ENCODE data around the gene FGFR3. TPM values are rescaled to one million over a fixed set of nuclear protein-coding genes. Genes with fewer than 3 reads are reported as not detected.

The FGFR3 gene
- total and polyA plus RNA-seq, 9 of the 15 experiments (the other 6 are each of a cell fraction or from before 2014, with no cell fraction given) = 1.2 to 60.4 (median 12.7) TPM

DNA sequence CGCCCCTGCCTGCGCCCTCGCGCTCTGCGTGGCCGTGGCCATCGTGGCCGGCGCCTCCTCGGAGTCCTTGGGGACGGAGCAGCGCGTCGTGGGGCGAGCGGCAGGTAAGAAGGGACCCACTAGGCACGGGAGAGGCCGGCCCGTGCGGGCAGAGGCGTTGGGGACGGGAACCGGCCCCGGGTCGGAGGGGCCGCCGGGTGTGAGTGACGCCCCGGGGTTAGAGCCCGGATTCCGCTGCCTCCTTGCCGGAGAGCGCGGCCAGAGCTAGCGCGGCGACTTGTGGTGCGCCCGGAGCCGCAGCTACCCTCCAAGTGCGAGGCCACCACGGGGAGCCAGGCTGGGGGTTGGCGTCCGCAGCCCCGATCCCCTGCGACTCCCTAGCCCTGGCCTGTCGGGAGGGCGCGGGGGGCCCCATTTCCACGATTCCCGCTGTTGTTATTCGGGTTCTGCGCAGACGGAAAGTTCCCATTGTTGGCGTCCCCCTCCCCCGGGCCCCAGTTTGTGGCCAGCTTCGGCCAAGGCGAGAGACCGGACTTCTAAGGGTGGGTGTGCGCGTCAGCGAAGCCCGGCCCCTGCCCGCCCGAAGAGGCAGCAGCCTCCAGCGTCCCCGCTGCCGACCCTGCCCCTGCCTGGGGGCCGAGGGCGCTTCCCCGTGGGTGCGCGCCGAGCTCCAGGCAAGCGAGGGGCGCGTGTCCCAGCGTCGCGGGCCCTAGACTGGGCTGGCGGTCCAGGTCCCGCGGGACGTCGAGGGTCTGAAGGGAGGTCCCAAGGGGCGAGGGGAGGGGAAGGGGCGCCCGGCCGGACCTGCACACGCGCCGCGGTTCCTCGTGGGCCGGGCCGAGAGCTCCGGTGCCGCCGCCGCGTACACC, 1.1 kb downstream of the FGFR3 start (continued):
- no peak for TF ChIP-seq DNMT1 (IDR thresholded peaks at IDR 0.05)
- TF ChIP-seq KLF10 (CRISPR knock-in tag; IDR thresholded peaks at IDR 0.05) = no peak
- no peak for TF ChIP-seq CTCFL (IDR thresholded peaks at IDR 0.05; ENCODE audit: borderline replicate concordance, insufficient read depth, low read depth, low read length, poor library complexity, severe bottlenecking)
- TF ChIP-seq DIDO1 (tag; IDR thresholded peaks at IDR 0.05; ENCODE audit: low read depth) = no peak
- TF ChIP-seq GATAD2B (IDR thresholded peaks at IDR 0.05; ENCODE audit: borderline replicate concordance) = 0 out of 2 replicates have a peak, but pooled peaks have one; percentile 60
- no peak for TF ChIP-seq ZNF764 (CRISPR knock-in tag; IDR thresholded peaks at IDR 0.05; ENCODE audit: low read depth)
- TF ChIP-seq ESRRA (IDR thresholded peaks at IDR 0.05; ENCODE audit: borderline replicate concordance, low read depth) = no peak
- TF ChIP-seq, protein P1, sequence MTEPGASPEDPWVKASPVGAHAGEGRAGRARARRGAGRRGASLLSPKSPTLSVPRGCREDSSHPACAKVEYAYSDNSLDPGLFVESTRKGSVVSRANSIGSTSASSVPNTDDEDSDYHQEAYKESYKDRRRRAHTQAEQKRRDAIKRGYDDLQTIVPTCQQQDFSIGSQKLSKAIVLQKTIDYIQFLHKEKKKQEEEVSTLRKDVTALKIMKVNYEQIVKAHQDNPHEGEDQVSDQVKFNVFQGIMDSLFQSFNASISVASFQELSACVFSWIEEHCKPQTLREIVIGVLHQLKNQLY (CRISPR knock-in tag; conservative IDR thresholded peaks at IDR 0.05) = no peak
- no peak for TF ChIP-seq PTBP1 (IDR thresholded peaks at IDR 0.05; ENCODE audit: low read depth, low read length)
- TF ChIP-seq HNRNPUL1 (IDR thresholded peaks at IDR 0.05; ENCODE audit: low read length) = no peak
- TF ChIP-seq RUNX1 (IDR thresholded peaks at IDR 0.05; ENCODE audit: low read depth) = no peak
- no peak for TF ChIP-seq ZNF778 (CRISPR knock-in tag; IDR thresholded peaks at IDR 0.05)
- TF ChIP-seq, protein P2, sequence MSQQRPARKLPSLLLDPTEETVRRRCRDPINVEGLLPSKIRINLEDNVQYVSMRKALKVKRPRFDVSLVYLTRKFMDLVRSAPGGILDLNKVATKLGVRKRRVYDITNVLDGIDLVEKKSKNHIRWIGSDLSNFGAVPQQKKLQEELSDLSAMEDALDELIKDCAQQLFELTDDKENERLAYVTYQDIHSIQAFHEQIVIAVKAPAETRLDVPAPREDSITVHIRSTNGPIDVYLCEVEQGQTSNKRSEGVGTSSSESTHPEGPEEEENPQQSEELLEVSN (IDR thresholded peaks at IDR 0.05; ENCODE audit: borderline replicate concordance in 1 of 2, extremely low read depth in 1 of 2, insufficient read depth in 1 of 2, insufficient read length in 1 of 2, low read depth in 1 of 2, low read length in 1 of 2, poor library complexity in 1 of 2, severe bottlenecking in 1 of 2) = peak; percentile 45 to 81
- no peak for TF ChIP-seq CBX2 (IDR thresholded peaks at IDR 0.05; ENCODE audit: insufficient read depth, low read length, poor library complexity, severe bottlenecking)
- TF ChIP-seq SIN3A (IDR thresholded peaks at IDR 0.05; ENCODE audit: borderline replicate concordance in 2 of 2, control insufficient read depth in 1 of 2, low read depth in 2 of 2, low read length in 2 of 2) = peak in 1 of 2 experiments; percentile 30; a peak in 2 of 4 replicates
- TF ChIP-seq L3MBTL2 (IDR thresholded peaks at IDR 0.05) = peak; percentile 76
- TF ChIP-seq, protein P3, sequence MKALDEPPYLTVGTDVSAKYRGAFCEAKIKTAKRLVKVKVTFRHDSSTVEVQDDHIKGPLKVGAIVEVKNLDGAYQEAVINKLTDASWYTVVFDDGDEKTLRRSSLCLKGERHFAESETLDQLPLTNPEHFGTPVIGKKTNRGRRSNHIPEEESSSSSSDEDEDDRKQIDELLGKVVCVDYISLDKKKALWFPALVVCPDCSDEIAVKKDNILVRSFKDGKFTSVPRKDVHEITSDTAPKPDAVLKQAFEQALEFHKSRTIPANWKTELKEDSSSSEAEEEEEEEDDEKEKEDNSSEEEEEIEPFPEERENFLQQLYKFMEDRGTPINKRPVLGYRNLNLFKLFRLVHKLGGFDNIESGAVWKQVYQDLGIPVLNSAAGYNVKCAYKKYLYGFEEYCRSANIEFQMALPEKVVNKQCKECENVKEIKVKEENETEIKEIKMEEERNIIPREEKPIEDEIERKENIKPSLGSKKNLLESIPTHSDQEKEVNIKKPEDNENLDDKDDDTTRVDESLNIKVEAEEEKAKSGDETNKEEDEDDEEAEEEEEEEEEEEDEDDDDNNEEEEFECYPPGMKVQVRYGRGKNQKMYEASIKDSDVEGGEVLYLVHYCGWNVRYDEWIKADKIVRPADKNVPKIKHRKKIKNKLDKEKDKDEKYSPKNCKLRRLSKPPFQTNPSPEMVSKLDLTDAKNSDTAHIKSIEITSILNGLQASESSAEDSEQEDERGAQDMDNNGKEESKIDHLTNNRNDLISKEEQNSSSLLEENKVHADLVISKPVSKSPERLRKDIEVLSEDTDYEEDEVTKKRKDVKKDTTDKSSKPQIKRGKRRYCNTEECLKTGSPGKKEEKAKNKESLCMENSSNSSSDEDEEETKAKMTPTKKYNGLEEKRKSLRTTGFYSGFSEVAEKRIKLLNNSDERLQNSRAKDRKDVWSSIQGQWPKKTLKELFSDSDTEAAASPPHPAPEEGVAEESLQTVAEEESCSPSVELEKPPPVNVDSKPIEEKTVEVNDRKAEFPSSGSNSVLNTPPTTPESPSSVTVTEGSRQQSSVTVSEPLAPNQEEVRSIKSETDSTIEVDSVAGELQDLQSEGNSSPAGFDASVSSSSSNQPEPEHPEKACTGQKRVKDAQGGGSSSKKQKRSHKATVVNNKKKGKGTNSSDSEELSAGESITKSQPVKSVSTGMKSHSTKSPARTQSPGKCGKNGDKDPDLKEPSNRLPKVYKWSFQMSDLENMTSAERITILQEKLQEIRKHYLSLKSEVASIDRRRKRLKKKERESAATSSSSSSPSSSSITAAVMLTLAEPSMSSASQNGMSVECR (CRISPR knock-in tag; IDR thresholded peaks at IDR 0.05) = peak; percentile 36
- TF ChIP-seq WHSC1 (IDR thresholded peaks at IDR 0.05; ENCODE audit: low read length) = no peak
